HT1080 (cell line): ENCODE measurements around the gene LUC7L3. TPM values are rescaled to one million over a fixed set of nuclear protein-coding genes. Genes with fewer than 3 reads are reported as not detected.
"Not testable (repeated sequence)": the region's sequence is repeated elsewhere in the genome, so short reads cannot be mapped to it uniquely, and the experiment has no call there.

Source experiments
- DNase-seq: peaks from one replicate; pipeline ENCODE4 v3.0.0-alpha.2; 2015; ENCODE audit warnings: low read depth
- total RNA-seq: library from RNA; depleted of rRNA; stranded (reverse); fragments of >200 nt; shearing (Covaris generic); gene quantifications from 2 replicates; pipeline ENCODE4 v1.2.3, GENCODE V29; 2014

LUC7L3 gene
- total RNA-seq, 1 experiment from 2014 or later: 45.9 TPM

DNA sequence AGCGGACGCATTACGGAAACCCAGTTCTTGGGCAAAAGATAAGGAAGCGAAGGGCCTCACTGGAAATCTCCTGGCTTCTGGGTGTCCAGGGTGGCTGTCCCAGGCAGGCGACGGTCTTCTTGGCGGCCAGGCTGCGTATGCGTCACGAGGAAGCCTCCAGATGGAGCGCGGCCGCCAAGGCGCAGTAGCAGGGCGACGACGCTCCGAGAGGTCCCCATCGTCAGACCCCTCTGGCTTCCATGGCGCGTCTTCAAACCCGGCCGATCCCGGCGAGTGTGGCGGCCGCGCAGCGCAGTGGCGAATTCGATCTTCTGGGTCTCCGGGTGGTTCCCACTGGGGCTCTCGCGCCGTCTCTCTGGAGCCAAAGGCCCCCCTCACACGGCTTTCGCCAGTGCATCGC lies 61.8 kb downstream of the LUC7L3 start:
- no peak for DNase-seq

DNA sequence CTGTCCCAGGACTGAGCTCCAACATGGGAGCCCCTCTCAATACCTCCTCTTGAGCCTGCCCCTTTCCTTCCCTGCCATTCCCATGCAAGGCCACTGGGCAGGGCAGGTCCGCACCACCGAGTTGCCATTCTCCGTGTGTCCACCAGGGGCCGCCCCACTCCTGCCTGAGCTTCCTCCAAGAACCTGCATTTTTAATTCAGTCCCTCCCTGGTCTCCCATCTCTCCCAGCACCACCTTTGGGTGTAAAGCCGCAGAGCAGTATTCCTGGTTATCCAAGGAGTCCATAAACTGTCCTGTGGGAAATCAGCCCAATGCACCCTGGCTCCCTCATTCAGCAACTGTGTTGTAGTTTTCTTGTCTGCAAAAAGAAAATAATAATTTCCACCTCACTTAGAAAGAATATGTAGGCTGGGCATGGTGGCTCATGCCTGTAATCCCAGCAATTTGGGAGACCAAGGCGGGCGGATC lies 63.8 kb downstream of the LUC7L3 start:
- peak; percentile 90 for DNase-seq

DNA sequence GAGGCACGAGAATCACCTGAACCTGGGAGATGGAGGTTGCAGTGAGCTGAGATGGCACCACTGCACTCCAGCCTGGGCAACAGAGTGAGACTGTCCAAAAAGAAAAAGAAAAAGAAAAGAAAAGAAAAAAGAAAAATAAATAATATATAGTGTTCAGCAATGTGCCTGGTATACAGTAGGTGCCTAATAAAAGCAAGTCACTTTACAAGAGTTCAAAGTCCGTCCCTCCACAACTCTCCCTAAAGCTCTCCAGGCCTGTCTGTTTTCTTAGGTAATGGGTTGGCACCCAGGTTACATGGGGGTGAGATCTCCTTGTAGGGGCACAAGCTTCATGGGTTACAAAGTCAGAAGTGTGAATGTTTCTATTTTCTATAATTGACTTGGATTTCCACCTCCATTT lies 64.5 kb downstream of the LUC7L3 start:
- no peak for DNase-seq

- no peak for DNase-seq
Observed at GRCh38 chr17:50785126-50785525, 65.7 kb downstream of the LUC7L3 start.

DNA sequence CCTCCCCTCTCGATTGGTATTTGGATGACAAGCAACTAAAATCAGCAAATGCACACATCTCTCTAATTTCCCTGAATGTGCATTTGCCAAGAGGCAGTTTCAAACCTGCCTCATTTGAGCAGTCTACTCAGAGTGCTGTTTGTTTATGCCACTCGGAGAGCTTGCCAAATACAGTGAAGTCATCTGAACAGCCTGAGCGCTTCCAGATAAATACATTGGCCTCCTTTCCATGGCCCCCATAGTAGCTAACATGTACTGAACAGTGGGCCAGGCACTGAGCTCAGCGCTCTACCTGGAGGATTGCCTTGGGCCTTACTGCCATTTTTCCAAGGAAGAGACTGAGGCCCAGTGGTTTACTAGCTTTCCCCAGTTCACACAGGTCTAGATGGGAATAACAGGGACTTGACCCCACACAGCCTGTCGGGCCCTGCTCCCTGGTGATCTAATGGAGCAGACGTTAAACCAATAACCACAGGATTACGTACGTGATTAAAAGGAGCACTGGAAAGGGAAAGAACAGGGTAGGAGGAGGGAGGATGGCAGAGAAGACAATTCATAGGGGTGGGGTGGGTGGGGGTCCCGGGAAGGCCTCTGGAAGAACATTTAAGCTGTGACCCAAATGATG lies 66.7 kb downstream of the LUC7L3 start:
- no peak for DNase-seq

GRCh38 chr17:50787106-50787505 lies 67.7 kb downstream of the LUC7L3 start:
- DNase-seq: no peak

DNA sequence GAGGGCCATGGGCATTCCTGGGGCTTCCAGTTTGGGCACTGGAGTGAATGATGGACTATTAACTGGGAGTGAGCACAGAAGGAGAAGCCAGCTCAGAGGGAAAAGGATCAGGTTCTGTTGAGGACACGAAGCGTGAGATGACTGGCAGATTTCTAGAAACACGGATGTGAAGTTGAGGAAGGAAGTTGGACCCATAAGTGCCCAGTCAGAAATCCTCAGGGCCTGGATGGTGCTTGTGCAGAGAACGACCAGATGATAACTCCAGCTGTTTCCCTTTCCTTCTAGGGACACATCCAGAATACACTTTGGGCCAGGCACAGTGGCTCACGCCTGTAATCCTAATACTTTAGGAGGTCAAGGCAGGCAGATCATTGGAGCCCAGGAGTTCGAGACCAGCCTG lies 71.2 kb downstream of the LUC7L3 start:
- no peak for DNase-seq

DNA sequence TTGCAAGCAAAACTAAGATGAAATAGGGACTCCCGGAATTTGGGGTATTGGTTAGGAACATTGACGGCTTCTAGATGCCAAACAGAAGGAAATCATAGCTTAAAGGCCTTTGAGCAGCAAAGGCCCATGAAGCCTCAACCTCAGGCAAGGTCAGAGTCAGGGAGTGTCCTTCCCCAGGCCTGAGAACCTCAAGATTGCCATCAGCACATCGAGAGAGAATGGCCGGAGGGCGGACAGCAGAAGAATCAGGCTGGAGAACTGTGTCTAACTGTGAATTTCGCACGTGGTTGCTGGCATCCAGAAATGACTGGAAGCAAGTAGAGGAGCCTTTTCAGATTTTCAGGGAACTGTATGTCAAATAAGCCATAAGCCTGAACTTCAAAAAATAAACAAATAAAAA lies 72.7 kb downstream of the LUC7L3 start:
- DNase-seq: no peak

DNA sequence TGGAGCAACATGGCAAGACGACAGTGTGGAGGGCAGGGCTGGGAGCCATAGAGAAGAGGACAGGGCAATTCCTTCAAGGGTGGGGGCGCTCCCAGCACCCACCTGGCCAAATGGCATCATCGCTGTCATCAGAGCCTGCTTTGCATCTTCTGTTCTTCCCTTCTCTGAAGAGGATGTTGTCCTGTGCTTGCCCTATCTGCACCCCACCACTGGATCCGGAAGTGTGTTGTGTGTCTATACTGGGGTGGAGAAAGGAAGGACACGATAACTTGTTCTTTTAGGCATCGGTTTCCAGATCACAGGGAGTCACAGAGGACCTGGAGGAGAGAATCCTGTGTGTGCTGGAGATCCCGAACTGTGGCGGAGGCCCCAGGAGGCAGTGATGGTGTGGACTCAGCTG lies 73.6 kb downstream of the LUC7L3 start:
- DNase-seq: no peak

DNA sequence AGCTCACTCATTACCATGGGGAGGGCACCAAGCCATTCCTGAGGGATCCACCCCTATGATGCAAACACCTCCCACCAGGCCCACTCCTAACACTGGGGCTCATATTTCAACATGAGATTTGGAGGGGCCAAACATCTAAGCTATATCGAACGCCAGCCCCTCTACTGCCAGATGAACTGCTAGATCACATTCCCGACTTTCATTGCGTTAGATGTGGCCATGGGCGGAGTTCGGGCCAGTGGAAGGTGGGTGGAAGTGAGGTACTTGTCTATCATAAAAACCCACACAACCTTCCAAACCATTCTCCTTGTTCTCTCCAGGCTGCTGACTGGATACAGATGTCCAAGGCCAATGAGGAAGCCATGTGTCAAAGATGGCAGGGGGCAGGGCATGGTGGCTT lies 75.0 kb downstream of the LUC7L3 start:
- DNase-seq: no peak

- no peak for DNase-seq
Observed at GRCh38 chr17:50797135-50797810, 77.9 kb downstream of the LUC7L3 start.

GRCh38 chr17:50798424-50799288 lies 79.3 kb downstream of the LUC7L3 start:
- no peak for DNase-seq

DNA sequence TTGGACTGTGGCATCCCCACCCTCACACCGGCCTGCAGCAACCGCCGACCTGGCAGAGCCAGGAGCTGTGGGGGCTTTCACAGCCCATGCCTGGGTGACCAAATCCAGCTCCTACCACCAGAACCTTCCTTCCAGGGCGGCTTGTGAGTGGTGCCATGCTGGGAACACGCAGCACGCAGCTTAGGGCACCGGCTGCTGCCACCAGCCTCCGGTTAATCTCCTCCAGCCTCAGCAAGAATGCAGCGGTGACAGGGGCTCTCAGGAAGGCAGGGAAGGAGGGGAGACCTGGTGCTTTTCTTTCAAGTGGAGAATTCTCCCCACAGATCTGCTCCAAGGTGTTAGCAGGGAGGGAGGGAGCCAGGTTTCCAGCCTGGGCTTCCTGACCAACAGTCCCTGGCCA lies 80.2 kb downstream of the LUC7L3 start:
- DNase-seq: no peak

DNA sequence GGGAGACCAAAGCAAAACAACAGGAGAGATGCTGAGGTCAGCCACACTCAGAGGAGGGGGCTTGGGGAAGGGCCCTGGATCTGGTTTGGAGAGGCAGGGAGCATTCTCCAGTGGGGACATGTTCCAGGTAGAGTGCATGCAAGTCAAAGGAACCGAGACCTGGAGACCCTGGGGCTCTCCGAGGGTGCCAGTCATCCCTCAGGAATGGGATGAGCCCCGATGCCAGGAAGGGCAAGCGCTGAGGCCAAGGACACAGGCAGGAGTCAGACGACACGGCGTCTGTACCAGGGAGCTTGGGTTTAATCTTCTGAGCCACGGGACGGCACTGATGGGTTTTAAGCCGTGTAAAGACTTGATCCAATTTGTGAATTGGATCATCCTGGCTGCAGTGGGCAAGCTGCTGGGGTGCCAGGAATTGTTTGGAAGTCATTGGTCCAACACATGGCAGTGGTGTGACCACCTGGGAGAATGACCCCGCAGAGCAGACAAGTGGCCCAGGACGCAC lies 80.8 kb downstream of the LUC7L3 start:
- no peak for DNase-seq

DNA sequence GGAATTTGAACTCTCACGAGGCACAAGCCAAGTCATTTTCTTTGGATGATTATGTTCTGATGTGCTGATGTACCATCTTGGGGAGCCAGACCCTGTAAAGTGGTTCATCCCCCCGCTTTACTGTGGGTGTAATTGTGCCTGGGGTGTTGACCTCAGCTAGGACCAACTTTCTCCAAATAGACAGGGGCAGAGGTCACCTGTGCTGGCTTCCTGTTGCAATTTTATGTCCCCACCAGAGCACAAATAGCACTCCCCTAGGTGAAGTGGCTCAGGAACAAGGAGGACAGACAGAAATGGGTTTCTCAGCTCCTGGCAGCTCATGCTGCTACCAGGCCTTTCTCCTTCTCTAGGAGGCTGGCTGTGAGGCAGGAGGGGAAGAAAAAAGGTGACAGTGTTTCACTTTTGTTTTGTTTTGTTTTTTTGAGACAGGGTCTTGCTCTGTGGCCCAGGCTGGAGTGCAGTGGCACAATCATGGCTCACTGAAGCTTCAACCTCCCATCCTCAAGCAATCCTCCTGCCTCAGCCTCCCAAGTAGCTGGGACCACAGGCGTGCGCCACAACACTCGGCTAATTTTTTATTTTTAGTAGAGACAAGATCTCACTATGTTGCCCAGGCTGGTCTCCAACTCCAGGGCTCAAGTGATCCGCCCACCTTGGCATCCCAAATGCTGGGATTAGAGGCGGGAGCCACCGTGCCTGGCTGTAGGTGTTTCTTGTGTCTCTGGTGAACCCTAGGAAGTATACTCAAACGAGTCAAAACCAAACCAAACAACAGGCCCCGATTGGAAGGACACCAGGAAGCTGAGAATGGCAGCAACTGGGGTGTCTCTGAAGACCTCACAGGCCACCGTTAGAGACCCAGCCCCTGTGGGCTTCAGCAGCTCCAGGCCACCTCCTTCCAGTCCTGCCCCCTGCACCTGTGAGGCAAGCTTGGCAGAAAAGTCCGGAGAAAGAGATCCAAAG lies 83.5 kb downstream of the LUC7L3 start:
- DNase-seq: no peak

- no peak for DNase-seq
Observed at GRCh38 chr17:50803676-50804075, 84.3 kb downstream of the LUC7L3 start.

- DNase-seq: not testable (repeated sequence)
Observed at GRCh38 chr17:50804749-50805475, 85.5 kb downstream of the LUC7L3 start.

DNA sequence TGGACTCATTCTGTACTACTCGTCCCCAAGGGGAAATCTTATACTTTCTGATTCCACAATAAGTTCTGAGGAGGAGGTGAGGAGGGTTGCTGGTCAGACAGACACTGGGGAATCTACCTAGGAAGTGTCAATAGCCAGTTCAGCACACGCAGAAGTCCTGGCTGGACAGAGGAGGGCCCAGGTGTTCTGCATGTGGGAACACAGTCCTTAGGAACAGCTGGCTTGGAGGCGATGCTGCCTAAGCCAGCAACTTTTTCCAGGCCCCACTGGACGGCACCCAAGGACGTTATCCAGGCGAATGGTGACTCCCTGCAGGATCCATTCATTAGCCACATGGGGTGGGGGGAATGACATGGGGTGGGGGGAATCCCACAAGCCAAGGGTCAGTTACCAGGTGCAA lies 86.1 kb downstream of the LUC7L3 start:
- no peak for DNase-seq
